SK-N-SH (cell line): Measurements from ENCODE around the gene ACP4. TPM values are rescaled to one million over a fixed set of nuclear protein-coding genes. Genes with fewer than 3 reads are reported as not detected.
A peak's percentile ranks its signal among the peaks of the same experiment; 100 is the strongest.

ENCODE experiments used
- CTCF ChIA-PET: fragments of 300-600, 350-600 bp; formaldehyde crosslinking; extraction: SDS; loops from one replicate; lab custom pipeline; 2021; lab: Yijun Ruan, JAX
- POLR2A ChIA-PET: fragments of 350-600 bp; sonication (Branson Sonifier 250); formaldehyde crosslinking; extraction: SDS; loops from one replicate; lab custom pipeline; 2020; ENCODE audit warnings: antibody characterized with exemption, inconsistent platforms; lab: Yijun Ruan, JAX
- DNase-seq: peaks from one replicate; pipeline ENCODE4 v3.0.0; 2012
- H2AFZ ChIP-seq: fragments of 200-600 bp; sonication (generic); 2 replicates; pipeline ENCODE4 v1.8.1; 2016; ENCODE audit warnings: antibody characterized with exemption, mild to moderate bottlenecking, low read depth
- H3F3A ChIP-seq: fragments of 200-600 bp; sonication (generic); replicated peaks from 2 replicates; pipeline ENCODE3; 2016; ENCODE audit warnings: antibody characterized with exemption, mild to moderate bottlenecking; ENCODE audit not compliant: insufficient read depth
- H3K27ac ChIP-seq, 2 experiments: fragments of 200-500 bp in 1 of 2; fragments of 200-600 bp in 1 of 2; sonication (Bioruptor generic) in 1 of 2; sonication (generic), shearing (Covaris generic) in 1 of 2; 2 replicates each; pipeline versions ENCODE4 v1.5.1 to v1.6.1; 2014 to 2016; ENCODE audit warnings: low read depth in 2 of 2, inconsistent platforms in 1 of 2, low read length in 1 of 2, mild to moderate bottlenecking in 1 of 2, mixed read lengths in 1 of 2
- H3K27me3 ChIP-seq: fragments of 200-600 bp; sonication (generic), shearing (Covaris generic); 2 replicates; pipeline ENCODE4 v1.6.1; 2016; ENCODE audit warnings: mixed run types; ENCODE audit not compliant: insufficient read depth
- H3K36me3 ChIP-seq, 2 experiments: fragments of 200-500 bp in 1 of 2; fragments of 200-600 bp in 1 of 2; sonication (Bioruptor generic) in 1 of 2; sonication (generic) in 1 of 2; replicated peaks in 1 of 2; 2 replicates each; pipeline versions ENCODE3 to v1.5.1; 2014 to 2016; ENCODE audit warnings: low read length in 1 of 2, mild to moderate bottlenecking in 1 of 2; ENCODE audit not compliant: insufficient read depth in 2 of 2, control insufficient read depth in 1 of 2
- H3K4me1 ChIP-seq, 2 experiments: fragments of 200-500 bp in 1 of 2; fragments of 200-600 bp in 1 of 2; sonication (Bioruptor generic) in 1 of 2; sonication (generic), shearing (Covaris generic) in 1 of 2; 2 replicates each; pipeline versions ENCODE4 v1.5.1 to v1.6.1; 2014 to 2016; ENCODE audit warnings: low read depth in 1 of 2, low read length in 1 of 2, mixed run types in 1 of 2; ENCODE audit not compliant: insufficient read depth in 2 of 2, control insufficient read depth in 1 of 2
- H3K4me2 ChIP-seq: fragments of 200-600 bp; sonication (generic), shearing (Covaris generic); 2 replicates; pipeline ENCODE4 v1.6.1; 2017; ENCODE audit warnings: mixed run types
- H3K4me3 ChIP-seq, 2 experiments: fragments of 200-500 bp in 1 of 2; fragments of 200-600 bp in 1 of 2; sonication (Bioruptor generic) in 1 of 2; sonication (generic), shearing (Covaris generic) in 1 of 2; 2 replicates each; pipeline versions ENCODE4 v1.5.1 to v1.8.1; 2014 to 2016; ENCODE audit warnings: low read depth in 2 of 2, inconsistent platforms in 1 of 2, low read length in 1 of 2, mild to moderate bottlenecking in 1 of 2, mixed read lengths in 1 of 2, moderate library complexity in 1 of 2
- H3K79me2 ChIP-seq: fragments of 200-600 bp; sonication (generic); 2 replicates; pipeline ENCODE4 v1.8.1; 2017; ENCODE audit warnings: mild to moderate bottlenecking; ENCODE audit not compliant: insufficient read depth
- H3K9ac ChIP-seq: fragments of 200-600 bp; sonication (generic); 2 replicates; pipeline ENCODE4 v1.6.1; 2017; ENCODE audit warnings: mixed run types
- H3K9me2 ChIP-seq: fragments of 200-600 bp; sonication (generic); 2 replicates; pipeline ENCODE4 v1.6.1; 2017; ENCODE audit warnings: mixed run types
- H3K9me3 ChIP-seq: fragments of 200-600 bp; sonication (generic); 2 replicates; pipeline ENCODE4 v1.6.1; 2017; ENCODE audit warnings: mixed run types, mild to moderate bottlenecking, moderate library complexity
- H4K20me1 ChIP-seq: fragments of 200-600 bp; sonication (generic); 2 replicates; pipeline ENCODE4 v1.6.1; 2017; ENCODE audit warnings: mild to moderate bottlenecking, mixed run types; ENCODE audit not compliant: insufficient read depth
- CHD2 ChIP-seq: fragments of 150-350 bp; IDR thresholded peaks from 2 replicates; pipeline ENCODE4 v1.6.1; 2018; ENCODE audit warnings: low read length; ENCODE audit not compliant: partially characterized antibody
- ELF1 ChIP-seq: IDR thresholded peaks from 2 replicates; pipeline ENCODE4 v1.4.0; 2012
- FOSL2 ChIP-seq: IDR thresholded peaks from 2 replicates; pipeline ENCODE4 v1.4.0; 2012; ENCODE audit warnings: low read depth, mild to moderate bottlenecking, moderate library complexity, borderline replicate concordance
- FOXM1 ChIP-seq: IDR thresholded peaks from 2 replicates; pipeline ENCODE4 v1.4.0; 2012; ENCODE audit warnings: low read depth, mild to moderate bottlenecking
- GATA2 ChIP-seq: sonication (generic); formaldehyde crosslinking; IDR thresholded peaks from 2 replicates; pipeline ENCODE4 v1.5.0; 2020; ENCODE audit warnings: mild to moderate bottlenecking, missing genetic modification reagents
- JUND ChIP-seq: IDR thresholded peaks from 2 replicates; pipeline ENCODE4 v1.4.0; 2012
- MEF2A ChIP-seq: IDR thresholded peaks from 2 replicates; pipeline ENCODE4 v1.4.0; 2012; ENCODE audit warnings: low read depth, borderline replicate concordance
- NRF1 ChIP-seq: IDR thresholded peaks from 2 replicates; pipeline ENCODE4 v1.6.1; 2012; ENCODE audit warnings: low read depth, mild to moderate bottlenecking, low read length
- POLR2AphosphoS5 ChIP-seq: IDR thresholded peaks from 2 replicates; pipeline ENCODE4 v1.6.1; 2012; ENCODE audit warnings: low read depth, low read length
- RCOR1 ChIP-seq: fragments of 150-350 bp; IDR thresholded peaks from 2 replicates; pipeline ENCODE4 v1.6.1; 2017; ENCODE audit warnings: antibody characterized with exemption, low read length
- RFX5 ChIP-seq: IDR thresholded peaks from 2 replicates; pipeline ENCODE4 v1.6.1; 2012; ENCODE audit warnings: mild to moderate bottlenecking, improper control_type of control experiment, low read length
- SIN3A ChIP-seq: IDR thresholded peaks from 2 replicates; pipeline ENCODE4 v1.6.1; 2012; ENCODE audit warnings: low read depth, mild to moderate bottlenecking, low read length, moderate library complexity, borderline replicate concordance
- SMC3 ChIP-seq: IDR thresholded peaks from 2 replicates; pipeline ENCODE4 v1.6.1; 2012; ENCODE audit warnings: low read depth, low read length, improper control_type of control experiment
- WGBS: methylation state at CpG from one replicate; pipeline ENCODE4 v1.1.6; 2017; ENCODE audit warnings: low lambda C conversion rate; 5-methylcytosine and 5-hydroxymethylcytosine counted together
- polyA plus RNA-seq, 3 experiments: library from polyadenylated mRNA; depleted of rRNA; stranded (reverse); fragments of >200 nt; gene quantifications; 2 replicates each; pipeline ENCODE4 v1.2.3, GENCODE V29; 2012
- TF ChIP-seq, protein P1 (sequence below): IDR thresholded peaks from 2 replicates; pipeline ENCODE4 v1.6.1; 2012; ENCODE audit warnings: mild to moderate bottlenecking, low read depth, low read length, moderate library complexity

ACP4 gene
- polyA plus RNA-seq, 1 of the 3 experiments (the other 2 are of a cell fraction): not detected

DNA sequence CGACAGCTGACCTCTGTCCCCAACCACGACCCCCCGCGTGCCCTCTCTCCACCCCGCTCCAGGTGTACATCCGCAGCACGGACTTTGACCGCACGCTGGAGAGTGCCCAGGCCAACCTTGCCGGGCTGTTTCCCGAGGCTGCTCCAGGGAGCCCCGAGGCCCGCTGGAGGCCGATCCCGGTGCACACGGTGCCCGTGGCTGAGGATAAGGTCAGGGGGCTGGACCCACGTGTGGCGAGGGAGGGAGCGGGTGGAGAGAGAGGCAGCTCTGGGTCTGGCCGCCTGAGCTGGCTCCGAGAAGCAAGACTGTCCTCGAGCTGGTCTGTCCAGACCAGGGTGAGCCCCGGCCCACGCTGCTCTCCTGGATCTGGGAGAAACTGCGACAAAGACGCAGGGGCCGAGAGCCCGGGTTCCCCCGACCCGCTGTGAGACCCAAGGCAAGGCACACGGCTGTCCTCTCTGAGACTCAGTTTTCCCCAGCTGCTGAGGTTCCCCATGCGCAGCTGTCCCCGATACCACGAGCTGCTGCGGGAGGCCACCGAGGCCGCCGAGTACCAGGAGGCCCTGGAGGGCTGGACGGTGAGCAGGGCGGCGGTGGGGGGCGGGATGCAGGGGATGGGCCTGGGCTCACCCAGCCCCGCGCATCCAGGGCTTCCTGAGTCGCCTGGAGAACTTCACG, 1.5 kb downstream of the ACP4 start:
- no peak overlapping the region for H3K4me3 ChIP-seq
- H3K9me3 ChIP-seq: no peaks in the 10 kb centered on the region
- no peak overlapping the region for H3K27ac ChIP-seq
- TF ChIP-seq FOSL2: no peak
- no peak for TF ChIP-seq MEF2A
- no peak for TF ChIP-seq NRF1
- TF ChIP-seq, all 33 proteins: peak for 0
- Histone ChIP-seq H3K4me2 (no peak overlapping the region), H3K36me3 (no peaks in the 10 kb centered on the region), H2AFZ (no peak overlapping the region), H4K20me1 (peaks cover 13% of the 10 kb centered on the region; the same call in 1 of the 2 replicates), H3K9me2 (no peaks in the 10 kb centered on the region), H3K27me3 (no peaks in the 10 kb centered on the region), H3K79me2 (no peaks in the 10 kb centered on the region), H3F3A (peaks cover 4% of the 10 kb centered on the region), H3K4me1 (no peaks in the 10 kb centered on the region; a peak in 1 of 4 replicates), H3K9ac (no peak overlapping the region)
- DNase-seq: peak; percentile 53
- POLR2A ChIA-PET: interaction anchor here (2.2 kb wide), 1 partner anchor 130 kb away, joined by 5 read pairs; no protein-coding TSS in a partner anchor
- CTCF ChIA-PET: interaction anchor here (1.1 to 3.8 kb wide), 2 partner anchors 9 to 114 kb away, joined by 4 to 27 read pairs; no protein-coding TSS in a partner anchor
- 74% methylated on average over 33 of the region's 47 CpGs for WGBS

DNA sequence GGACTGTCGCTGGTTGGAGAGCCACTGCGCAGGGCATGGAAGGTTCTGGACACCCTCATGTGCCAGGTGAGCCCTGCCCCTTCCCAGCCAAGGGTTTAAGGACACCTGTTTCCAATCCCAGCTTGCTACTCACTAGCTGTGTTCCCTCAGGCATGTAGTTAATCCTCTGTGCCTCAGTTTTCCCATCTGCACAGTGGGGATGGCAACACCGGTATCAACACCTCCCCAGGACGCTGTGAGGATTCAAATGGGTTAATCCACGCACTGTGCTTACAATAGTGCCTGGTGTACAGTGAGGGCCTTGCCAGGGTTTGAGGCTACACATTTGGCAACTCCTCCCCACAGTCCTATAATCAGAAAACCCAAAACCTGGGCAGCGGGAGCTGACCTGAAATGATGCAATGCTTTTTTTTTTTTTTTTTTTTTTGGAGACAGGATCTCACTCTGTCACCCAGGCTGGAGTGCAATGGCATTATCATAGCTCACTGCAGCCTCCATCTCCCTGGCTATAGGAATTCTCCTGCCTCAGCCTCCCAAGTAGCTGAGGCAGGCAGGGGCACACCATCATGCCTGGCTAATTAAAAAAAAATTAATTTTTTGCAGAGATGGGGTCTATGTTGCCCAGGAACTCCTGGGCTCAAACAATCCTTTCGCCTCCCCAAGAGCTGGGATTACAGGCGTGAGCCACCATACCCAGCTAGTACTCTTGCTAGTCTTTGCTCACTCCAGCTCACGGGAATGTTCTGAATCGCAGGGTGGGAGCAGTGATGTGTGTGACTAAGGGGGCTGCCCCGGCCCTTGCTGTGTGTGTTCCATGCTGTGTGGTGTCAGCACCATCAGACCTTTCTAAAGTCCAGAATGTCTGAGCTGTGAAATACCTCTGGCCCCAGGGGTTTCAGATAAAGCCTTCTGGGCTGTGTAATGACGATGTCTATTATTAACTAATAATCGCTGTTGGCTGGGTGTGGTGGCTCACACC, 2.3 kb downstream of the ACP4 start:
- H3K9me2 ChIP-seq: no peaks in the 10 kb centered on the region
- WGBS: 76% methylated on average over 11 of the region's 13 CpGs
- no peaks in the 10 kb centered on the region for H3K9me3 ChIP-seq
- ChIA-PET POLR2A (interaction anchor here (0.9 to 2.2 kb wide), 4 partner anchors 8 to 129 kb away, joined by 3 to 5 read pairs (median 4); no protein-coding TSS in a partner anchor), CTCF (interaction anchor here (0.8 to 3.8 kb wide), 5 partner anchors 10 to 236 kb away, joined by 3 to 27 read pairs (median 3); no protein-coding TSS in a partner anchor)
- no peaks in the 10 kb centered on the region; a peak in 1 of 4 replicates for H3K4me1 ChIP-seq
- H3K27ac ChIP-seq: no peak overlapping the region
- H3K27me3 ChIP-seq: no peaks in the 10 kb centered on the region
- no peaks in the 10 kb centered on the region for H3K79me2 ChIP-seq
- peaks cover 21% of the 10 kb centered on the region; the same call in 1 of the 2 replicates for H4K20me1 ChIP-seq
- H3K4me2 ChIP-seq: no peak overlapping the region
- H3K4me3 ChIP-seq: no peak overlapping the region
- DNase-seq: peak; percentile 30
- H2AFZ ChIP-seq: no peak overlapping the region
- H3K9ac ChIP-seq: no peak overlapping the region
- TF ChIP-seq, protein P1, sequence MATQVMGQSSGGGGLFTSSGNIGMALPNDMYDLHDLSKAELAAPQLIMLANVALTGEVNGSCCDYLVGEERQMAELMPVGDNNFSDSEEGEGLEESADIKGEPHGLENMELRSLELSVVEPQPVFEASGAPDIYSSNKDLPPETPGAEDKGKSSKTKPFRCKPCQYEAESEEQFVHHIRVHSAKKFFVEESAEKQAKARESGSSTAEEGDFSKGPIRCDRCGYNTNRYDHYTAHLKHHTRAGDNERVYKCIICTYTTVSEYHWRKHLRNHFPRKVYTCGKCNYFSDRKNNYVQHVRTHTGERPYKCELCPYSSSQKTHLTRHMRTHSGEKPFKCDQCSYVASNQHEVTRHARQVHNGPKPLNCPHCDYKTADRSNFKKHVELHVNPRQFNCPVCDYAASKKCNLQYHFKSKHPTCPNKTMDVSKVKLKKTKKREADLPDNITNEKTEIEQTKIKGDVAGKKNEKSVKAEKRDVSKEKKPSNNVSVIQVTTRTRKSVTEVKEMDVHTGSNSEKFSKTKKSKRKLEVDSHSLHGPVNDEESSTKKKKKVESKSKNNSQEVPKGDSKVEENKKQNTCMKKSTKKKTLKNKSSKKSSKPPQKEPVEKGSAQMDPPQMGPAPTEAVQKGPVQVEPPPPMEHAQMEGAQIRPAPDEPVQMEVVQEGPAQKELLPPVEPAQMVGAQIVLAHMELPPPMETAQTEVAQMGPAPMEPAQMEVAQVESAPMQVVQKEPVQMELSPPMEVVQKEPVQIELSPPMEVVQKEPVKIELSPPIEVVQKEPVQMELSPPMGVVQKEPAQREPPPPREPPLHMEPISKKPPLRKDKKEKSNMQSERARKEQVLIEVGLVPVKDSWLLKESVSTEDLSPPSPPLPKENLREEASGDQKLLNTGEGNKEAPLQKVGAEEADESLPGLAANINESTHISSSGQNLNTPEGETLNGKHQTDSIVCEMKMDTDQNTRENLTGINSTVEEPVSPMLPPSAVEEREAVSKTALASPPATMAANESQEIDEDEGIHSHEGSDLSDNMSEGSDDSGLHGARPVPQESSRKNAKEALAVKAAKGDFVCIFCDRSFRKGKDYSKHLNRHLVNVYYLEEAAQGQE: no peak
- no peak for TF ChIP-seq MEF2A
- no peak for TF ChIP-seq POLR2AphosphoS5
- TF ChIP-seq CHD2: no peak
- TF ChIP-seq RFX5: no peak
- TF ChIP-seq SIN3A: no peak
- TF ChIP-seq FOXM1: no peak
- no peak for TF ChIP-seq RCOR1
- TF ChIP-seq FOSL2: no peak
- TF ChIP-seq JUND: no peak
- TF ChIP-seq ELF1: no peak
- no peak for TF ChIP-seq NRF1
- TF ChIP-seq GATA2 (CRISPR knock-in tag): no peak
- TF ChIP-seq SMC3: no peak
- H3F3A ChIP-seq: peaks cover 4% of the 10 kb centered on the region
- peaks cover 0 to 3% of the 10 kb centered on the region in 2 experiments for H3K36me3 ChIP-seq
